ENCODE data around the gene P4HA1.
A peak's percentile ranks its signal among the peaks of the same experiment; 100 is the strongest.
"Not testable (repeated sequence)": the region's sequence is repeated elsewhere in the genome, so short reads cannot be mapped to it uniquely, and the experiment has no call there.

Gene P4HA1

DNA sequence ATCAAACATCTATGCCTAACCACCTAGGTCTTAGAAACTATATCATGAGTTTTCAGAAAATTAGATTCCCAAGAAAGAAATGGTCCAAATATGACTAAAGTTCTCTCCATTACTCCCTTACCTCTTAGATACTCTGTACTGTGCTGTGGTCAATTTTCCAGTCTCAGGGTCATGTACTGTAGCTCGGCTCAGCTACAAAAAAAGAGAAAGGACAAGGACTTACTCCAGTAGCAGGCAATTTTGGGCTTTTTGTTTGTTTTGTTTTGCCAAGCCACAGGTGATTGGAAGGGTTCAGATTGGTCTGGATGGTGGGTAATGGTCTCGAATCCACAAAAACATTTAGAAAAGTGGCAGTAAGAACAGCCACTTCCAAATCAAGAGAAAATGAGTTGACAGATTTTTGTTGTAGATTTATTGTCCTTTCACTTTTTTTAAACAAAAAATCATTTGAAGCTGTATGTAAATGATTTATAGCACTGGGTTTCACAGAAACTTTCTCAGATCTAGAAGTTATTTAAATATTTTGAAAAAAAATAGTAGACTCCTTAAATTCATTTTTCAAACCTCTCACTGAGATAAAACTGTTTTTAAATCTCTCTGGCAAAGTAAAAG lies 52.8 kb downstream of the P4HA1 start:
- DNase-seq (ENCODE audit: insufficient read length, low spot score) (no peak), FAIRE-seq (no peak)
- TF ChIP-seq POLR2A (IDR thresholded peaks at IDR 0.05; ENCODE audit: low read depth, low read length), result no peak

DNA sequence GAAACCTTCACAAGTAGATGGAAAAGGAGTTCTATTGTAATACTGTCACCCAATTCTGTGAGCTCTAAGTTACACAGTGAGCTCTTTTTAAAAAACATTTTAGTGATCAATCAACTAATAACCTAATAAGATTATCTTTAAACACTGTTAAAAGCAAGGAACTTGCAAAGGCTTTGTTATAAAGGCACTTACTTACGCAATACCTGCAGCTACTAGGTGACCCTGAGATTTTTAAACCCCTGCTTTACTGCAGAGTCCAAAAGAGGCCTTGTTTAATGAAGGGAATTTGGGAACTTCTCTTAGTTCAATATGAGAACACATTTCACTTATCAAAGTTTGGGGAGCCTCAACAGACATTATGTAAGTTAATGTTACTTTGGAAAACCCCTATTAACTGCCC lies 53.3 kb downstream of the P4HA1 start:
- TF ChIP-seq POLR2A (IDR thresholded peaks at IDR 0.05; ENCODE audit: low read depth, low read length), result no peak
- FAIRE-seq (peak; percentile 50), DNase-seq (ENCODE audit: insufficient read length, low spot score) (no peak)

DNA sequence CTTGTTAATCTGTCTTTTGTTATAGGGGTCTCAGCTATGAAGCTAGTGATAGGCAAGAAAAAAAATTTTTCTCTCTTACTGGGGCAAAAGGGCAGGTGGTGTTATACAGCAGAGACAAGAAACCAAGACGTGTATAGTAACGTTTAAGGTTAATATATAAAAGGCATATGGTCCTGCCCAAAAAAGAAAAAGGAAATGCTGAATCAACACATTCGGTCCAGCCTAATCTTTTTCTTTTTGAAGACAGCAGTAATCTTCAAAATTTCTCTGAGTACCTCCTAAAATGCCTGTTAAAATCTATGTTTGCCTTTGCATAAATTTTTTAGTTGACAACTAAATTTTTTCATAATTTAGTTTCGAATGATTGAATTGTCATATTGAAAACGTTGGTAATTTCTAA lies 54.5 kb downstream of the P4HA1 start:
- TF ChIP-seq POLR2A (IDR thresholded peaks at IDR 0.05; ENCODE audit: low read depth, low read length), result no peak
- DNase-seq (ENCODE audit: insufficient read length, low spot score) (no peak), FAIRE-seq (peak; percentile 60)

DNA sequence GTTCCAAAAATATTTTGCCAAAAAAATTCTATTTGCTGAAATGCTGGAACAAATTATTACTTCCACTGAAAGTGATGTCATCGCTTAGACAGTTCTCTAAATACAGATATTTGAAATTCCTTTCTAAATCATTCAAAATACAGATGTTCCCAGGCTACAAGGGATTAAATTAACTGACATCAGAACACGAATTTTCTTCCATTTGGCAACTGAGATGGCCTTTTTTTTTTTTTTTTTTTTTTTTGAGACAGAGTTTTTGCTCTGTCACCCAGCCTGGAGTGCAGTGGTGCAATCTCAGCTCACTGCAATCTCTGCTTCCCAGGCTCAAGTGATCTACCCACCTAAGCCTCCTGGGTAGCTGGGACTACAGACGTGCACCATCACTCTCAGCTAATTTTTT lies 57.0 kb downstream of the P4HA1 start:
- no peak for TF ChIP-seq POLR2A (IDR thresholded peaks at IDR 0.05; ENCODE audit: low read depth, low read length)
- peak; percentile 78 for FAIRE-seq
- peak; percentile 10 for DNase-seq (ENCODE audit: insufficient read length, low spot score)

DNA sequence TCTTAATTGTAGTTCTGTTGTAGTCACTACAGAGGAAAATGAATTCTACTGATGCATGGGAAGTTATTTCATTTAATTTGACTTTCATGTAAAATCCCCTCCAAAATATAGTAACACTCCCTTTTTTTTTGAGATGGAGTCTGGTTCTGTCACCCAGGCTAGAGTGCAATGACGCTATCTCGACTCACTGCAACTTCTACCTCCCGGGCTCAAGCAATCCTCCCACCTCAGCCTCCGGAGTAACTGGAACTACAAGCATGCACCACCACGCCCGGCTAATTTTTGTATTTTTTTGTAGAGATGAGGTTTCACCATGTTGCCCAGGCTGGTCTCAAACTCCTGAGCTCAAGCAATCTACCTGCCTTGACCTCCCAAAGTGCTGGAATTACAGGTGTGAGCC lies 60.4 kb downstream of the P4HA1 start:
- not testable (repeated sequence) for FAIRE-seq

DNA sequence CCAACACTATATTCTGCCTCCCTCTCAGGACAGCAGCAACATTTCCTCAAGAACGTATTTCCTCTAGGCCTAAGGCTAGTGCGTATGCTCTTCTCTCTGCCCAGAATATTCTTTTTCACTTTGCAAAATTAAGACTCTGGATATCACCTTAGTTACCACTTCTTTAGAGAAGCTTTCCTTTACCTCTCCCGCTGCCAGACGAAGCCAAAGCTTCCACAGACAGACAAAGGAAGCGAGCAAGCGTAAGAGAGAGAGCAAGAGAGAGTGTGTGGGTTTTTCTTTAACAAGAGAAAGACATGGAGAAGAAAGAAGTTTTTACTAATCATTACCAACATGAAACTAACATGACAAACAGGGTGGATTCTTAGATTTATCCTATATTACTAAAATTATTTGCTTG lies 64.1 kb downstream of the P4HA1 start:
- FAIRE-seq (no peak), DNase-seq (ENCODE audit: insufficient read length, low spot score) (no peak)
- no peak for TF ChIP-seq POLR2A (IDR thresholded peaks at IDR 0.05; ENCODE audit: low read depth, low read length)

More for the DNA sequence above, 60.4 kb downstream of the P4HA1 start:
- DNase-seq (ENCODE audit: insufficient read length, low spot score), result not testable (repeated sequence)

DNA sequence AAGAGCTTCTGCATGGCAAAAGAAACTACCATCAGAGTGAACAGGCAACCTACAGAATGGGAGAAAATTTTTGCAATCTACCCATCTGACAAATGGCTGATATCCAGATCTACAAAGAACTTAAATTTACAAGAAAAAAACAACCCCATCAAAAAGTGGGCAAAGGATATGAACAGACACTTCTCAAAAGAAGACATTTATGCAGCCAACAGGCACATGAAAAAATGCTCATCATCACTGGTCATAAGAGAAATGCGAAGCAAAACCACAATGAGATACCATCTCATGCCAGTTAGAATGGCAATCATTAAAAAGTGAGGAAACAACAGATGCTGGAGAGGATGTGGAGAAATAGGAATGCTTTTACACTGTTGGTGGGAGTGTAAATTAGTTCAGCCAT lies 70.0 kb downstream of the P4HA1 start:
- not testable (repeated sequence) for FAIRE-seq; DNase-seq (ENCODE audit: insufficient read length, low spot score)

DNA sequence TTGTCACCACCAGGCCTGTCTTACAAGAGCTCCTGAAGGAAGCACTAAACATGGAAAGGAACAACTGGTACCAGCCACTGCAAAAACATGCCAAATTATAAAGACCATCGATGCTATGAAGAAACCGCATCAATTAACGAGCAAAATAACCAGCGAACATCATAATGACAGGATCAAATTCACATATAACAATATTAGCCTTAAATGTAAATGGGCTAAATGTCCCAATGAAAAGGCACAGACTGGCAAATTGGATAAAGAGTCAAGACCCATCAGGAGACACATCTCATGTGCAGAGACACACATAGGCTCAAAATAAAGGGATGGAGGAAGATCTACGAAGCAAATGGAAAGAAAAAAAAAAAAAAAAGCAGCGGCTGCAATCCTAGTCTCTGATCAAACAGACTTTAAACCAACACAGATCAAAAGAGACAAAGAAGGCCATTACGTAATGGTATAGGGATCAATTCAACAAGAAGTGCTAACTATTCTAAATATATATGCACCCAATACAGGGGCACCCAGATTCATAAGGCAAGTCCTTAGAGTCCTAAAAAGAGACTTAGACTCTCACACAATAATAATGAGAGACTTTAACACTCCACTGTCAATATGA lies 73.1 kb downstream of the P4HA1 start:
- DNase-seq (ENCODE audit: insufficient read length, low spot score); FAIRE-seq: not testable (repeated sequence)

DNA sequence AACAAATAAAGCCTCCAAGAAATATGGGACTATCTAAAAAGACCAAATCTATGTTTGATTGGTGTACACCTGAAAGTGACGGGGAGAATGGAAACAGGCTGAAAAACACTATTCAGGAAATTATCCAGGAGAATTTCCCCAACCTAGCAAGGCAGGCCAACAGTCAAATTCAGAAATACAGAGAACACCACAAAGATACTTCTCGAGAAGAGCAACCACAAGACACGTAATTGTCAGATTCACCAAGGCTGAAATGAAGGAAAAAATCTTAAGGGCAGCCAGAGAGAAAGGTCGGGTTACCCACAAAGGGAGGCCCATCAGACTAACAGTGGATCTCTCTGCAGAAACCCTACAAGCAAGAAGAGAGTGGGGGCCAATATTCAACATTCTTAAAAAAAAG lies 73.7 kb downstream of the P4HA1 start:
- not testable (repeated sequence) for FAIRE-seq; DNase-seq (ENCODE audit: insufficient read length, low spot score)

DNA sequence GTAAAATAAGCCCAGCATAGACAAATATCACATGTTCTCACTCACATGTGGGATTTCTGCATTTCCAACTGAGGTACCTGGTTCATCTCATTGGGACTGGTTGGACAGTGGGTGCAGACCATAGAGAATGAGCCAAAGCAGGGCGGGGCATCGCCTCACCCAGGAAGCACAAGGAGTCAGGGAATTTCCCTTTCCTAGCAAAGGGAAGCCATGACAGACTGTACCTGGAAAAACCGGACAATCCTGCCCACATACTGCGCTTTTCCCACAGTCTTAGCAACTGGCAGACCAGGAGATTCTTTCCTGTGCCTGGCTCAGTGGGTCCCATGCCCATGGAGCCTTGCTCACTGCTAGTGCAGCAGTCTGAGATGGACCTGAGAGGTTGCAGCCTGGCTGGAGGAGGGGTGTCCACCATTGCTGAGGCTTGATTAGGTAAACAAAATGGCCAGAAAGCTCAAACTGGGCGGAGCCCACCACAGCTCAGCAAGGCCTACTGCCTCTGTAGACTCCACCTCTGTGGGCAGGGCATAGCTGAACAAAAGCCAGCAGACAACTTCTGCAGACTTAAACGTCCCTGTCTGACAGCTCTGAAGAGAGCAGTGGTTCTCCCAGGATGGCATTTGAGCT lies 75.0 kb downstream of the P4HA1 start:
- not testable (repeated sequence) for FAIRE-seq; DNase-seq (ENCODE audit: insufficient read length, low spot score)

DNA sequence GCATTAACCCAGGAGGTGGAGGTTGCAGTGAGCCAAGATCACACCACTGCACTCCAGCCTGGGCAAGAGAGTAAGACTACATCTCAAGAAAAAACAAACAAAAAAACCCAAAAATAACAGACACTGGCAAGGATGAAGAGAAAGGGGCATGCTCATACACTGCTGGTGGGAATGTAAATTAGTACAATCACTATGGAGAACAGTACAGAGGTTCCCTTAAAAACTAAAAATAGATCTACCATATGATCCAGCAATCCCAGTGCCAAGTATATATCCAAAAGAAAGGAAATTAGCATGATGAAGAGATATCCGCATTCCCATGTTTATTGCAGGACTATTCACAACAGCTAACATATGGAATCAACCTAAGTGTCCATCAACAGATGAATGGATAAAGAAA lies 75.6 kb downstream of the P4HA1 start:
- FAIRE-seq, result no peak
- TF ChIP-seq POLR2A (IDR thresholded peaks at IDR 0.05; ENCODE audit: low read depth, low read length), result no peak
- DNase-seq (ENCODE audit: insufficient read length, low spot score), result no peak

DNA sequence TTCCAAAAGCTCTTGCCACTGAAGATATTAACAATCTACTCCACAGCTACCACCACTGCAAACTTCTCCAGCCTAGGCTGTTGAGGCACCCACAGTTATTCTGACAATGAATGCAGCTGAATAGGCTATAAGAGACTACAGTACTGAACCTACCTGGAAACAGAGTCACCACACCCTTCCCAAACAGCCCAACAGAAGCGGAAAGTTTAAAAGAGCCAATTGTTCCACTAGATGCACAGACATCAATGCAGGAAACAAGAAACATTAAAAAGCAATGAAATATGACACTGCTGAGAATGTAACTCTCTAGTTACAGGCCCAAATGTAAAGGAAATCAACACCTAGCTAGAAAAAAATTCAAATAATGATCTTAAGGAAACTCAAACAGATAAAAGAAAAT lies 77.6 kb downstream of the P4HA1 start:
- FAIRE-seq, result no peak
- DNase-seq (ENCODE audit: insufficient read length, low spot score), result no peak
- no peak for TF ChIP-seq POLR2A (IDR thresholded peaks at IDR 0.05; ENCODE audit: low read depth, low read length)

DNA sequence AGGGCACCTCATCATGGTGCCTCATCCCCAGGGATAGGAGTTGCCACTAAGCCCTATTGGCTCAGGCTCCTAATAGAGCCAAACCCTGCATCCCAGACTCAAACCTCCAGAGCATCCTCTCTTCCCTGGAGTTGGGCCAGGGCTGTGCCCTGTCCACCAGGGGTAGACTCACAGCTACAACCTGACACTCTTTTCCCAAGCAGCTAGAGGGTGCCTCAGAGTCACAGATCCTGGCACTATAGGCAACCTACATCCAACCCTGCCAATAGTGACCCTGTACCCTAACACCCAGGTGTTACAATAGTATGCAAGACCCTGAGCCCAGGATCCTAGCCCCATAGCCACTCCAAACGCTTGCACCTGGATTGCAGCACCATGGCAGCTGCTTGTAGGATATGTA lies 78.0 kb downstream of the P4HA1 start:
- DNase-seq (ENCODE audit: insufficient read length, low spot score), result no peak
- FAIRE-seq, result no peak
- no peak for TF ChIP-seq POLR2A (IDR thresholded peaks at IDR 0.05; ENCODE audit: low read depth, low read length)

DNA sequence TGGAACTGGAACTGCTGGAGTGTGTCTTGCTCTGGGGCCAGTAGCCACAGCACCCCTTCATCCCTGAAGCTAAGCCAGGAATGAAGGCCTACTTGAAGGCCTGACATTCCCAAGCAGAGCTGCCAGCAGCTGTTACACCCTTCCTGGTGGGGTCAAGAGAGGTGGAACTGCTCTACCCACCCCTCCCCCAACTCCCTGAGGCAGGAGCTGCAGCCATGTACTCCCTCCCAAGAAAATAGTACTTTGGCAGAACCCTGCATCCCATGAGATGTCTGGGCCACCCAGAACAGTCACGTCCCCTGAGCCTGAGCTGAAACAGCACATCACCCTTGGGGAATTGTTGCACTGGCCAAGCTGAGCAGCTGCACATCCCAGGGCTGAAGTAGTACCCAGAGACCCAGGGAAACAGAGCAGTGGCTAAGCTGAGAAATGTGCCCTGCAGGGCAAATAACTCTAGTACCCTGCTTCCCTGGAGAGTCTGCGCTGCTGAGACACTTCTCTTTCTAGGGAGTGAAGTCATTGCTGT lies 78.6 kb downstream of the P4HA1 start:
- no peak for DNase-seq (ENCODE audit: insufficient read length, low spot score)
- FAIRE-seq, result no peak
- TF ChIP-seq POLR2A (IDR thresholded peaks at IDR 0.05; ENCODE audit: low read depth, low read length), result no peak

DNA sequence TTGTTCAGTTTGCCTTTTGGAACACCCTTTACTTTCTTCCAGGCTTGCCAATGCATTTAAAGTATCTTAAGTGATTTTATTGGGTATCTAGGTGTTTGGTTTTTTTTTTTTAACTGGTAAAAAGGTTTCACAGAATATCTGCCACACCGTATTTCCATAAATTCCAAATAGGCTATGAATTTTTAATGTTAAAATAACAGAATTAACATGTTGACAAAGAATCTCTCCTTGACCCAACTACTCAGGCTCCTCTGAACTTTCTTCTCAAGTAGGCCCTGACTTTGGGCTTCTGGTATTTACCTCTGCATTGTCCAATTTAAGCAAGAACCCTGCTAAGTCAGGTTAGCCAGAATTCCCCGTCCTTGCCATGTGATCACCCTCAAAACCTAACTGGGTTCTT lies 80.9 kb downstream of the P4HA1 start:
- FAIRE-seq (peak; percentile 6), DNase-seq (ENCODE audit: insufficient read length, low spot score) (no peak)
- TF ChIP-seq POLR2A (IDR thresholded peaks at IDR 0.05; ENCODE audit: low read depth, low read length), result no peak

Data from H54 (cell line).